Stimulated activated CD8-positive, alpha-beta memory T cell treated with anti-CD3 and anti-CD28 coated beads, Interleukin-12 subunit alpha, Interleukin-12 subunit beta, amount 100 ng/mL, for 24 hours (primary cell): ENCODE data around the gene EEIG1.

ENCODE experiments used
- DNase-seq: peaks from one replicate; pipeline ENCODE4 v3.0.0-alpha.2; 2020; ENCODE audit errors: extremely low read depth

EEIG1 gene

DNA sequence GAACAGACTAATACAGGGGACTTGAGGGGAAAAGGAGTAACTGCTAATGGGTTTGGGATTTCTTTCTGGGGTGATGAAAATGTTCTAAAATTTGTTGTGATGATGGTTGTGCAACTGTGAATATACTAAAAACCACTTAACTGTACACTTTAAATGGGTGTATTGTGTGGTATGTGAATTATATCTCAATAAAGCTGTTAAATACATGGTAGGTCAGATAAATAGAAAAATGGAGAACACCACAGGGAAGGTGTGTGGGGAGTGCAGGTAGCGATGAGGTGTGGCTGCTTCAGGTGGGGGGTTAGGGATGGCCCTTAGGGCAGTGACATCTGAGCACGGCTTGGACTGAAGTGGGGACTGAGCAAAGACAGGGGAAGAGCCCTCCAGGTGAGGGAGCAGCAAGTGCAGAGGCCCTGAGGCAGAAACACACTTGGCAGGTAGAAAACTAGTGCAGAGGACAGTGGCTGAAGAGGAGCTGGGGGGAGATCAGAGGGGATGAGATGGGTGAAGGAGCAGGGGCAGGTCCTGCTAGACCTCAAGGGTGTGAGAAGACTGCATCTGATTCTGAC, 20.9 kb downstream of the EEIG1 start:
- no peak for DNase-seq

DNA sequence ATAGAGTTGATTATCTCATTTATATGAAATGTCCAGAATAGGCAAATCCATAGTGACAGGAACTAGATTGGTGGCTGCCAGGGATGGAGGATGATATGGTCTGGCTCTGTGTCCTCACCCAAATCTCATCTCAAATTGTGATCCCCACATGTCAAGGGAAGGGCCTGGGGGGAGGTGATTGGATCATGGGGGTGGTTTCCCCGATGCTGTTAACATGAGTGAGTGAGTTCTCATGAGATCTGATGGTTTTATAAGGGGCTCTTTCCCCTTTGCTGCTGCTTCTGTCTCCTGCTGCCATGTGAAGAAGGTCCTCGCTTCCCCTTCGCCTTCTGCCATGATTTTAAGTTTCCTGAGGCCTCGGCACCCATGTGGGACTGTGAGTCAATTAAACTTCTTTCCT, 21.4 kb downstream of the EEIG1 start:
- DNase-seq, result no peak

DNA sequence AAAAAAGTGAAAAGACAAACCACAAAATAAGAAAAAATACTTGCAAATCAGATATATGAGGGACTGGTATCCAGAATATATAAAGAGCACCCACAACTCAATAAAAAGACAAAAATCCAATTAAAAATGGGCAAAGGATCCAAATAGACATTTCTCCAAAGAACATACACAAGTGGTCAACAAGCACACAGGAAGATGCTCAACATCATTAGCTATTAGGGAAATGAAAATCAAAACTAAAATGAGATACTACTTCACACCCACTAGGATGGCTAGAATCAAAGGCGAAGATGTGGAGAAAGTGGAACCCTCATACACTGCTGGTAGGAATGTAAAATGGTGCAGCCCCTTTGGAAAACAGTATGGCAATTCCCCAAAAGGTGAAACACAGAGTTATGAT, 22.1 kb downstream of the EEIG1 start:
- DNase-seq, result no peak

DNA sequence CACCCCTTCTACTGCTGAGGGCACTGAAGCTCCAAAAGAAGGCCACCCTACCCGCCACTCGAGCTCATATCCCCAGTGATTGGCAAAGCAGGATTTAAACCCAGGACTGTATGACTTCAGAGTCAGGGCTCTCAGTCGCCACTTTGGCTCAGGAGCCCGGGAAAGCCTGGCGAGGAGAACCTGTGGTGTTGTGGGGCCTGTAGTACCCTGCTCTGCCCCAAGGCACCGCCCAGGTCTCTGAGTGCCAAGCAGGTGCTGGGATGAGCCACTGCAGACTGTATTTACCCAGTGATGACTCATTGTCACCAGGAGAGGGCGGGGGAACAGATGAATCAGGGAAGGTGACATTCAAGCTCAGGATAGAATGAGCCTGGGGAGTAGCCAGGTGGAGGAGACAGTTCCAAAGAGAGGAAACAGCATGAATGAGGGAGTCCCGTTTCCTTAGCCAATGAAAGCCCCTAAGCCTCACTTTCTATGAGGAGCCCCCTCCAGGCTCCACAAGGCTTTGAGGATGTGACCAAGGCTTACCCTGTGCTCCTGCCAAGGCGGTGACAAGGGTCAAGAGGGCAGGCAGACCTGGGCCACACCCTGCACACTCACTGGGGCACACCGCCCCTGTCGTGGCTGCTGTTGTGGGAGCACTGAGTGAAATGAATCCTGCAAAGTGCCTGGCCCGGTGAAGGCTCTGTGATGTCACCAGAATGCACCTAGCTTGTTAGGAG, 25.3 kb downstream of the EEIG1 start:
- peak; percentile 61 for DNase-seq

DNA sequence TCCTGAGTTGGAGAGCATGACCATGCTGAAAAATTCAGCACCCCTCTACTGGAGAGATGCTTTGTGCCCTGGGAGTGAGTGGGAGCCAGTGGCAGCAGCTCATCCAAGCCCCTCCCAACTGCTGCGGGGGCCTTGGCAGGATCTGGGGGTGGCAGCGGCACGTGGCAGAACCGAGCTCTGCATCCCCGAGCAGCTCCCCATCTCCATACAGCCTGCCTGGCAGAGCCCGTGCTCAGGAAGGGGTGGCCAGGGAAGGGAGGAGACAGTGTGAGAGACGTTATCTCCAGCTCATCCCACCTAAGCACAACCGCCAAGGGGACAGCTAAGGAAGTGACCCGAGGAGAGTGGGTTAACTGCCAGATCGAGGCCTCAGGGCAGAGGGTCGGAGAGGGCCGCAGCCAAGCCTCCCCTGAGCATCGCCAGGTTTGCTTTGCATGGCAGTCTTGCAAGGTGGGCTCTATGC, 25.9 kb downstream of the EEIG1 start:
- no peak for DNase-seq

DNA sequence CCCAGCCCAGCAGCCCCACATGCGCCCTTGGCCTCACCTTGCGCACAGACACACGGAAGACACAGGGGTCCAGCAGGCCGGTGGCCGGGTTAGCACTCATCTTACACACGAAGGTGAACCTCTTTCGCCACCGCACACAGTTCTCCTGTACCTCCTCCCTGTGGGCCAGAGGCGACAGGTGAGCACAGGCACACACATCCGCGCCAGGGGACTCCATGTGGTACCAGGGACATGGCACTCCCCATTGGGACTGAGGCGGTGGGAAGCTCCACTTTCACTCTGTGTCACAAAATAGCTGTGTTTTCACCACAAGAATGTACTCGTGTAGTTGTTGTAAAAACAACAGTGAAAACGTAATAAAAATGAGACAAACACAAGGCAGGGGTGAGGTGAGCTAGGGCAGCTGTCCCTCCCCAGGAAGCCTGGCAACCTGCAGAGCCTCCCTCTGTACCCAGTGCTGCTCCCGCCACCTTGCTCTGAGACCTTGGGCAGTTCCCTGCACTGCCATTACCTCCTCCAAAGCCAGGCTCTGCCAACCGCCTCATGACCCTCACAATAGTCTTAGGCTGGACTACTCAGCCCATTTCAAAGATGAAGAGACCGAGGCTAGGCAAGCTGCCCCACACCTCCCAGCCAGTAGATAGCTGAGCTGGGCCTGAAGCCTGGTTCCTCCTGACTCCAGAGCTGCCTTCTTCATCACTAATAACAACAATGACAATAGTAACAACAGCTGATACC, 26.9 kb downstream of the EEIG1 start:
- DNase-seq, result no peak

DNA sequence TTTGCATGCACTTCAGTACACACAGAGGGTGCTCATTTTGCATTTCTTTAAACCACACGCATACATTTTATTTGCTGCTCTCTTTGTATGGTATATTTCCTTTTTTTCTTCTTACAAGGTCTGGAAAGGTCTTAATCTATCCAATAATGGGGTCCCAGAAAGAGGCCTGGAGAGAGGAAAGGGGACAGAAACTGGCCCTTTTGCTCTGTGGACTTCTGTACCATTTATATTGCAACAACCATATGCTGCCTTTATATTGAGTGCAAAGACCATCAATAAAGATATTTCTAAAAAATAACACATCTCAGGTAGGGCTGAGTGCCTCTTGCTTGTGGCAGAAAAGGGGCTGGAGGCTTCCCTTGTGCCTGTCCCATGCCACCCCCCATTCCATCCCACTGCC, 27.6 kb downstream of the EEIG1 start:
- DNase-seq, result no peak

DNA sequence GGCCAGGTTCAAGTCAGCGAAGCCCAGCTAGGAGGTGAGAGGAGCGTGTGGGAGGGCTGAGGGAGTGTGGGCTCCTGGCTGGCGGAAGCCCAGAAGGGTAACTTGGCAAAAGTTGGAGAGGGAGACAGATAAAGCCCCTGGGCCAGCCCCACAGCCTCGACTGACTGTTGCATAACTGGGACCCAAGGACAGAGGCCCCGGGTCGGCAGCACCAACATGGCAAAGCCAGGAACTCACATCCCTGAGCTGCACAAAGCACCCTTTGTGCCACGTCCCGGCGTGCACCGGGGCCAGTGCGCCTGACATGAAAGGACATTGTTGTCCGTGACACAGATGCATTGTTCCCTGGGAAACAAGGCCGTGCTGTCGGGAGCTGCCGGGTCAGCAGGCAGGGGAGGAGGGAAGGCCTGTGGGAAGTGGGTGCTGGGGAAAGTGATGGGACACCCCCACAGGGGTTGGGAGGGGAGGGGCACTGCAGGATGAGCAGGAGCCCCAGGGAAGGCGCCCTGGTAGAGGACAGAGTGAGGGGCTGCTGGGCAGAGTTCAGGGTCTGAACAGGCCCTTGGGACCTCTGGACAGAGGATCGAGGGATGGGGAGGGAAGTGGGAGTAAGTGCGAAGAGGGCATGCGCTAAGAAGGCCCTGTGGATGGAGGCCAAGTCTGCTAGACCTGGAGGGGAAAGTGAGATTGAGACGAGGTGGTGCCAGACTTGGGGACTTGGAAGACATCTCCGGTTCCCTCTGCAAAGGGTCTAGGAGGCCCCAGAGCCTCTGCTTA, 30.1 kb downstream of the EEIG1 start:
- no peak for DNase-seq

DNA sequence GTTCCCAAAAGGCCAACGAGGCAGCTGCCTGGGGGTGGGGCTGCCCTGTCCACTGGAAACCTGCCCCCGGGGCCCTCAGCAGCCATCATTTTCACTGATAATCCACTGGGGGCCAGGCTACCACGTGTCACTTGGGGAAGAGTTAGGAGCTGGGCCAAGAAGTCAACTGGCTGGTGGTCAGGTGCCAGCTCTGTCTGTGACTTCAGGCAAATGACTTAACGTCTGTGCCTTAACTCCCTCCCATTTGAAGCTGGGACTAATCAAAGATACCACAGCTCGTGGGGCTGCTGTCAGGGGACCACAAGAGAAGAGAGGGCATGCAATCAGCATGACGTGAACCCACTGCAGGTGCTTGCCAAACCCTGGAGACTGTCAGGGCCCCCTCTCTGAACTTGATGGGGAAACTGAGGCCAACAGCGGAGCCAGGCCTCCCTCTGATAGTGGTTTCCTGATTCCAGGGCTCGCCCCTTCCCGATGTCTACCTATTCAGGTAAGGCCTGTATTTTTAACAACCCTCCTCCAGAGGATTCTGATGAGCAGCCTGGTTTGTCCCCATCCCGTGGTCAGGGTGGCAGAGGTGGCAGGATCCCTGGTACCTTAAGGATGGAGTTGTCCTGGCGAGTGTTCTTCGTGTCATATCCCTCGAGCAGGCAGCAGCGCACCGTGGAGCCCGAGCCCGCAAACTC, 30.8 kb downstream of the EEIG1 start:
- DNase-seq, result no peak

DNA sequence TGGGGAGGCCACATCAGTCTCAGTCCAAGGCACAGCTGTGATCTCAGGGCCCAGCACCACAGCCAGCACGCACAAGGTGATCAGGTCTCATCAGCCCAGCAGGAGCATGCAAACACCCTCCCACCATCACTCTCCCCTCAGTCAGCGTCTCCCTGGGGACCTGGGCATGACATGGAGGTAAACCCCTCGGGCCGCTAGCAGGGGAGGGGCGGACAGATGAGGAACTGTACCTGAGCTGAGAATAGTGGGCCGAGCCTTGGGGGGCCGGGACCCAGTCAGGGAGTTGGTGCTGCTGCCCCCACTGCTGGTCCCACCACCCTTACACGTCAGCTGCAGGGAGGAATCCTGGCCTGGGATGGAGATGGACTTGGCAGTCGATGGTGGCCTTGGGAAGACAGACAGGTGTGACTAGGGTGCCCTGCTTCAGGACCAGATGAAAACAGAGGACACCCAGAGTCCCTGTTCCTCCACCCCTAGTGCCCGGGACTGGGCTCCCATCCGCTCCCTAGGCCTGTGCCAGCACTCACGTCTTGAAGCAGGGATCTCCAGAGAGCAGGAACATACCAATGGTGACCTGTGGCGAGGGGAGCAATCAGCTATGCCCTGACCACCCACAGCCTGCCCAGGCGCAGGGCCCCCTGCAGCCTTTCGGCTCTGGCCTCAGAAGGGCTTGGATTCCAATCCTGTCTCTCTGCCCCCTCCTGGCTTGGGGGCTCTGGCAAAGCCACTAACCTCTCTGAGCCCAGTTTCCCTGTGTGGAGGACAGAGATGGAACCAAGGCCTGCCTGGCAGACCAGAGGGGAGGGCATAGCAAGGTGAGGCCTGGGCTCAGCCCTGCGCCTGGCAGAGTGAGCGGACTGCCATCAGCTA, 32.7 kb downstream of the EEIG1 start:
- no peak for DNase-seq

DNA sequence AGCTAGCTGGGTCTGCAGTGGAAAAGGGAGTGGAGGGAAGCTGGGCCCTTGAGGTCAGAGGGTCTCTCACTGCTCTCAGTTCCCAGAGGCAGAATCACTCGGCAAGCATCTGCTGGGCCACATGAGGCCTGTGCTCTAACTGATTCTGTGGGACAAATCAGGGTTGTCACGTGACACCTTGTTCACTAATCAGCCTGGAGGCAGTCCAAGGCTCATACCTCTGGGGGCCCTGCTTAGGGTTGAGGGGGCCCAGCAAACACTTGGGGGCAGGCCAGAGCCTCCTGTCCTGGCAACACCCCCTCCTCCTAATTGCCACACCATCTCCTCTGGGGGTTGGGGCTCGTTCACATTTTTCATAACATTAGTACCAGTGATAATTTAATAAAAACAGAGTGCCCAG, 34.1 kb downstream of the EEIG1 start:
- no peak for DNase-seq

DNA sequence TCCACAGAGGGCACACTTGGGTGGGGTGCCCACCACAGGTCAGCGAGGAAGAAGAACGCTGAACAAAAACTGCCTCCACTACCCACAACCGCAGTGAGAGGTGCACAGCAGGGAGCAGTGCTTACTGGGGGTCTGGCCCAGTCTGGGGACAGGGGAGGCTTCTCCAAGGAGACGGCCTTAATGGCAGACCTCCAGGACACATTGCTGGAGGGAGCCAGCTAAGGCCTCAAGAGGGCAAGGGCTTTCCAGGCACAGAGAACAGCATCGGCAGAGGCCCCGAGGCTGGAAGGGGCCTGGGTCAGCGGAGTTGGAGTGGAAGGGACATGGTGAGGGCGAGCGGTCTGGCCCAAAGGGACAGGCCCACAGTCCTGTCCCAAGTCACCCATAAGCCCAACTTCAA, 34.8 kb downstream of the EEIG1 start:
- DNase-seq, result no peak

DNA sequence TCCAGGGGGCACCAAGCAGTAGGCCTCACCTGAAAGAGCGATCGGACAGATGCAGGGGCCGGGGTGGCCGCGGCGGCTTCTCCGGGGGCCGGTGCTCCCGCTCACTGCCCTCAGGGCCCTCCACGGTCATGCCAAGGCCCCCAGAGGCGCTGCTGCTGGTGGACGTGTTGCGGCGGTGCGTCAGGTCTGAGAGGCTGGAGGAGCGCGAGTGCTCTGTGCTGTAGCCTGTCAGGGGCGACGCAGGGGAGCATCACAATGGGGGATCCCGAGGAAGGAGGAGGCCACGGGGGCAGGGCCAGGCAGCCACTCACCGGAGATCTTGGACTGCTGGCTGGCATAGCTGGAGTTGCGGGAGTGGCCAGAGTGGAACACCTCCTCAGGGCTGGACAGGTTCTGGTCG, 35.5 kb downstream of the EEIG1 start:
- DNase-seq, result no peak

DNA sequence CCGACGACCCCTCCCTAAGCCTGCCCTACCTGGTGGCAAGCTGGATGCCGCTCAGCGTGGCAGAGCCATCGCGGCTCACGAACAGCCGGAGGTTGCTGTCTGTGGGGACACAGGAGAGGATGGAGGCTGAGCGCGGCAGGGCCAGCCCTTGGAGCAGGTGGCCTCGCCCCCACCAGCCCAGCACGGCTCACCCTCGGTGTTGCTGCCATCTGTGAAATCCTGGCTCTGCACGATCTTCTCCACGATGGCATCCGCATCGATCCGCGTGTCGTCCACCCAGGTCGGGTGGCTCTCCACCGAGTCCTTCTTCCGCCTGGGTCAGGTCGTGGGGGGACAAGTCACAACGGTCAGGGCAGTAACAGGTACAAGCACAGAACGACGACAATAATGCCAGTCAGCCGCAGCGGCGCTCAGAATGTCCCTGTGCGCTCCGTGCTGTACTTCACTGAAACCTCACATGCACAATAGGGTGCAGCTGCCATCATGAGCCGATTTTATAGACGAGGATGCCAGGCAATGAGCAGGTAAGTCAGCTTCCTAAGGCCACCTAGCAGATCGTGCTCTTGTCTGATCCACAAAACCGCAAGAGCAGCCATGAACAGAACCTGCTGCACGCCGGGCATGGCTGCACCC, 36.1 kb downstream of the EEIG1 start:
- DNase-seq, result no peak

DNA sequence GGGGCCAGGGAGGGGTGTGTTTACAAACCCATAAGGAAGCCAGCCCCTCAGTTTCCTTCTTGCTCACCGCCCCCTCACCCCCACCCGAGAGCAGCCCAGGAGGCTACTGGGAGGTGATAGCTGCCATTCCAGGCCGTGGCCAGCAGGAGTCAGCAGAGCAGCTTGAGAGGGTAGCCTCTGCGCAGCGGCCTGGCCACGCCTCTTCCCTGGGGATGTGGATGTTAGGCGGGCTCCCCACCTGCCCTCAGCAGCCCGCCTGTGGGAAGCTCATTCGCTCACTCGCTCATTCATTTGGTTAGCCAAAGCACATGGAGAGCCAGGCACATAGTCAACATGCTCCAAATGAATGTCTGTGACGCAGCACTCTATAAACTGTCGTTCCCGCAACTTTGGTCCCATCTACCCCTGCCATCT, 37.1 kb downstream of the EEIG1 start:
- DNase-seq, result peak; percentile 50

DNA sequence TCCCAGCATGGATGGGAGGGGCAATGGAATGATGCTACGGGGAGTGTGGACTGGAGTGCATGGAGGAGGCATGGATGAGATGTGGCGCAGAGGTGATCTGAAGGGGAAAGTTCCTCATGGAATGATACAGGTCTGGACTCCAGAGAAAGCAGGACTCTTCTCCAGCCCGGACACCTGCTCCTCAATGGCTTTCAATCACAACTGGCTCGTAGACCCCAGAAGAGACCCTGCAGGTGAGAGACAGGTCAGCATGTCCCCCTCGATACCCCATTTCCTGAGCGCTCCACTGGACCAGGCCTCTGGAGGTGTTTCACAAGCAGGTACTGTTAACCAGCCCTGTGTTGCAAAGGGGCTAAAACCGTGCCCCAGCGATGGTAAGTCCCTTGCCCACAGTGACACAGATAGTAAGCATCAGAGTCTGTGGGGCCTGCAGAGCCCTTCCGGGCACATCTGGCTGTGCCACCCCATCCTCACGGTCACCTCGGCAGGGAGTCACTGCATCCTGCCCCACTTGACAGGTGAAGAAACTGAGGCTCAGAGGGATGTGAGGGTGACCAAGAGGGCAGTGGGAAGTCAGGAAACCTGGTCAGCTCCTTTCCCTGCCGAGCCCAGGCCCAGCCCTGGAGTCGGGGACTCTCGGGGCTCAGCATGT, 37.7 kb downstream of the EEIG1 start:
- DNase-seq, result no peak

DNA sequence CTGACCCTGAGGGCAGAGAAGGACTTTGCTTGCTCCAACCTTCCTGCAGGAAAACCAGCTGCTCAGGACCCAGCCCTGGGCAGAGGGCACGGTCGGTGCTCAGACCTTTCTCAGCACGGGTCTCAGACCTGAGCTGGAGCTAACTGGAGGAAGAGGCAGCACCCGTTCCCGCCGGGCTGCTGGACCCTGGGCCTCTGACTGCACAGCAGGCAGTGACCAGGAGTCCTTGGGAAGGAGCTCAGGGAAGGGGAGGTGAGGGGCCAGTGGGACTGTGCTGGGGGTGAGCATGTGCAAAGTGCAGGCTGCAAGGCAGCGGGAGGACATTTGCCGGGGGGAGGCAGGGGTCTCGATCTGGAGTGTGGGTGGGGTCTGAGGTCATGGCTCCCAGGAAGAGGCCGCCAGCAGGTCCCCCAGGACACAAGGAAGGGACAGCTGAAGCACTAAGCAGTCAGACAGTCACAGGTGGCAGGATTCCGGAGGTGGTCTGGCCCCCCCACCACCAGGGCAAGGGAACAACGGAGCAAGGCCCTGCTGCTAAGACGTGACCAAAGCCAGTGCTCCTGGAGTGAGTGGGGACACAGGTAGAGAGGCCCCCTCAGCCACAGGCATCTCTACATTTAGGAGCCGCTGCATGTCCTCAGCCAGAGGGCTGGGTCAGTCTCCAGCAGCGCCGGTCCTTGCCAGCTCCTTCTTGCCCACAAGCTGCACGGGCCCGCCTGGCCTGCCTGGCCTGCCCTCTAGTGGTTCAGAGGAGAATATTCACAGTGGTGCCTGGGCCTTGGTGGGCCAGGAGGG, 38.4 kb downstream of the EEIG1 start:
- no peak for DNase-seq

DNA sequence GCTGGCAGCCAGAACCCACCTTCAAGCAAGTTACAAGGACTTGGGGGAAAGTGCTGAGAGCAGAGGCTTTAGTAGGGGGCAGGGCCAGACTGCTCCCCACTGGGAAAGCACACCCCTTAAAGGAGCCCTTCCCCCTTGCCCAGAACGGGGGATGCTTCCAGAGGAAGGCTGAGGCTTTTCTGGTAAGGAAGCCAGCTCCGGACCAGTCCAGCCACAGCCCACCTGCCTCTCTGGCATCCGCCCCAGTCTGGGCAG, 38.9 kb downstream of the EEIG1 start:
- DNase-seq, result no peak
